Measurements from ENCODE around the gene XRCC5.

DNA sequence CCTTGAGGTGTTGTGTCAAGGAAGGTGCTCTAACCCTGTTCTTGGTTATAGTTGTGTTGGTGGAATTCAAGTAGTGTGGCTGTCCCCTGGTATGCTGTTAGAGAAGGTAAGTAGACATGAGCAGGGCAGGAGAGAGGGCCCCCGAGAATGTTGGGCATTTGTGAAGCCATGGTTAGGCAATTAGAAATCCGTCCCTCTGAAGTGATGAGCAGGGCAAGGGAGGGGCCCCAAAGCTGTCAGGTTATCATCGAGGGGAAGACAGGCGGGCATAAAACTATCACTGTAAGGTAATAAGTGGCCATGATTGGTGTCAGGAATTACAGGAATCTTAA lies 5.2 kb downstream of the XRCC5 start:
- TF ChIP-seq, protein P1, sequence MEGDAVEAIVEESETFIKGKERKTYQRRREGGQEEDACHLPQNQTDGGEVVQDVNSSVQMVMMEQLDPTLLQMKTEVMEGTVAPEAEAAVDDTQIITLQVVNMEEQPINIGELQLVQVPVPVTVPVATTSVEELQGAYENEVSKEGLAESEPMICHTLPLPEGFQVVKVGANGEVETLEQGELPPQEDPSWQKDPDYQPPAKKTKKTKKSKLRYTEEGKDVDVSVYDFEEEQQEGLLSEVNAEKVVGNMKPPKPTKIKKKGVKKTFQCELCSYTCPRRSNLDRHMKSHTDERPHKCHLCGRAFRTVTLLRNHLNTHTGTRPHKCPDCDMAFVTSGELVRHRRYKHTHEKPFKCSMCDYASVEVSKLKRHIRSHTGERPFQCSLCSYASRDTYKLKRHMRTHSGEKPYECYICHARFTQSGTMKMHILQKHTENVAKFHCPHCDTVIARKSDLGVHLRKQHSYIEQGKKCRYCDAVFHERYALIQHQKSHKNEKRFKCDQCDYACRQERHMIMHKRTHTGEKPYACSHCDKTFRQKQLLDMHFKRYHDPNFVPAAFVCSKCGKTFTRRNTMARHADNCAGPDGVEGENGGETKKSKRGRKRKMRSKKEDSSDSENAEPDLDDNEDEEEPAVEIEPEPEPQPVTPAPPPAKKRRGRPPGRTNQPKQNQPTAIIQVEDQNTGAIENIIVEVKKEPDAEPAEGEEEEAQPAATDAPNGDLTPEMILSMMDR (IDR thresholded peaks at IDR 0.05; ENCODE audit: extremely low read depth in 1 of 2, insufficient read depth in 1 of 2, low read depth in 1 of 2, low read length in 2 of 2): no peak
- TF ChIP-seq FOS (IDR thresholded peaks at IDR 0.05; ENCODE audit: borderline replicate concordance, insufficient read depth, low read length) (no peak), POLR2AphosphoS5 (IDR thresholded peaks at IDR 0.05; ENCODE audit: insufficient read depth, low read depth, low read length) (no peak), POLR2A (IDR thresholded peaks at IDR 0.05; ENCODE audit: low read depth, low read length) (no peak), MYC (IDR thresholded peaks at IDR 0.05; ENCODE audit: low read depth, low read length) (no peak)
- TF ChIP-seq, protein P2, sequence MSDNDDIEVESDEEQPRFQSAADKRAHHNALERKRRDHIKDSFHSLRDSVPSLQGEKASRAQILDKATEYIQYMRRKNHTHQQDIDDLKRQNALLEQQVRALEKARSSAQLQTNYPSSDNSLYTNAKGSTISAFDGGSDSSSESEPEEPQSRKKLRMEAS (IDR thresholded peaks at IDR 0.05; ENCODE audit: insufficient read depth, insufficient read length): no peak

Data from endothelial cell of umbilical vein (primary cell).